H1 (cell line): ENCODE measurements around the gene ASXL1. TPM values are rescaled to one million over a fixed set of nuclear protein-coding genes. Genes with fewer than 3 reads are reported as not detected.

Experiments used
- CTCF ChIA-PET: fragments of 300-600 bp; sonication (Branson Sonifier 250); formaldehyde crosslinking; loops from one replicate; lab custom pipeline; 2021; ENCODE audit not compliant: partially characterized antibody; lab: Charles Lee
- POLR2A ChIA-PET: fragments of 300-600 bp; sonication (Branson Sonifier 250); formaldehyde crosslinking; loops from one replicate; lab custom pipeline; 2021; ENCODE audit warnings: inconsistent platforms; ENCODE audit not compliant: partially characterized antibody; lab: Charles Lee
- DNase-seq, 2 experiments: peaks; one replicate each; pipeline versions ENCODE4 v3.0.0 to v3.0.0-alpha.2; 2010 to 2022; ENCODE audit warnings: low spot score in 2 of 2, low read depth in 1 of 2, mixed read lengths in 1 of 2
- FAIRE-seq: peaks from 2 replicates; lab custom pipeline; 2011; peaks lifted over from hg19 to GRCh38; lab: Jason Lieb, UNC
- H2AFZ ChIP-seq: 2 replicates; pipeline ENCODE4 v1.8.1; 2012; ENCODE audit warnings: low read length, inconsistent platforms
- H2AK5ac ChIP-seq: 2 replicates; pipeline ENCODE4 v1.6.1; 2013; ENCODE audit warnings: low read depth, low read length
- H2BK120ac ChIP-seq: replicated peaks from 2 replicates; pipeline ENCODE3; 2013; ENCODE audit warnings: low read depth, low read length, inconsistent platforms
- H2BK12ac ChIP-seq: 2 replicates; pipeline ENCODE4 v1.6.1; 2013; ENCODE audit warnings: low read depth, low read length
- H2BK15ac ChIP-seq: 2 replicates; pipeline ENCODE4 v1.6.1; 2013; ENCODE audit warnings: low read length
- H2BK20ac ChIP-seq: 2 replicates; pipeline ENCODE4 v1.6.1; 2013; ENCODE audit warnings: low read length
- H2BK5ac ChIP-seq: 2 replicates; pipeline ENCODE4 v1.6.1; 2013; ENCODE audit warnings: low read depth, low read length
- H3K14ac ChIP-seq: 2 replicates; pipeline ENCODE4 v1.6.1; 2013; ENCODE audit warnings: inconsistent platforms; ENCODE audit not compliant: insufficient read length
- H3K18ac ChIP-seq: 2 replicates; pipeline ENCODE4 v1.6.1; 2013; ENCODE audit warnings: low read length; ENCODE audit errors: extremely low read depth
- H3K23ac ChIP-seq: 2 replicates; pipeline ENCODE4 v1.6.1; 2013; ENCODE audit warnings: inconsistent platforms; ENCODE audit not compliant: insufficient read length
- H3K23me2 ChIP-seq: 2 replicates; pipeline ENCODE4 v1.6.1; 2013; ENCODE audit warnings: low read depth, low read length
- H3K27ac ChIP-seq: 2 replicates; pipeline ENCODE4 v1.6.1; 2011; ENCODE audit warnings: low read depth, low read length, inconsistent platforms
- H3K27me3 ChIP-seq, 4 experiments: replicated peaks in 1 of 4; 1 replicate in 1 of 4; 2 replicates in 3 of 4; pipeline versions ENCODE4 v1.6.1 to v1.8.1; 2011 to 2013; ENCODE audit warnings: low read length in 3 of 4, mild to moderate bottlenecking in 3 of 4, inconsistent platforms in 2 of 4, mixed read lengths in 2 of 4, moderate library complexity in 1 of 4; ENCODE audit not compliant: control insufficient read depth in 3 of 4, insufficient read depth in 3 of 4; ENCODE audit errors: extremely low read depth in 1 of 4
- H3K36me3 ChIP-seq, 4 experiments: 2 replicates each; pipeline versions ENCODE4 v1.6.1 to v1.8.1; 2011 to 2013; ENCODE audit warnings: mild to moderate bottlenecking in 4 of 4, low read length in 3 of 4, moderate library complexity in 2 of 4, control low read depth in 1 of 4, inconsistent platforms in 1 of 4; ENCODE audit not compliant: insufficient read depth in 4 of 4, control insufficient read depth in 2 of 4
- H3K4ac ChIP-seq: replicated peaks from 2 replicates; pipeline ENCODE3; 2013; ENCODE audit warnings: low read length, low read depth, mixed read lengths, inconsistent platforms; ENCODE audit not compliant: insufficient read length
- H3K4me1 ChIP-seq, 4 experiments: replicated peaks in 1 of 4; 1 replicate in 1 of 4; 2 replicates in 3 of 4; pipeline versions ENCODE4 v1.6.1 to v1.8.1; 2011 to 2013; ENCODE audit warnings: low read length in 3 of 4, inconsistent platforms in 2 of 4, mixed read lengths in 1 of 4; ENCODE audit not compliant: insufficient read depth in 4 of 4, control insufficient read depth in 3 of 4
- H3K4me2 ChIP-seq, 2 experiments: 2 replicates each; pipeline versions ENCODE4 v1.6.1 to v1.8.1; 2011 to 2013; ENCODE audit warnings: low read depth in 2 of 2, low read length in 2 of 2, control low read depth in 1 of 2, inconsistent platforms in 1 of 2, mild to moderate bottlenecking in 1 of 2; ENCODE audit not compliant: insufficient read depth in 1 of 2
- H3K4me3 ChIP-seq, 4 experiments: fragments of 200-600, 300-600 bp in 1 of 4; sonication (generic), shearing (Covaris generic), sonication (Bioruptor Twin) in 1 of 4; 2 replicates each; pipeline versions ENCODE4 v1.5.1 to v1.8.1; 2011 to 2016; ENCODE audit warnings: low read length in 4 of 4, low read depth in 3 of 4, control low read depth in 2 of 4, inconsistent platforms in 2 of 4, mild to moderate bottlenecking in 2 of 4, mixed read lengths in 1 of 4, moderate library complexity in 1 of 4; ENCODE audit not compliant: insufficient read depth in 2 of 4; ENCODE audit errors: extremely low read depth in 1 of 4
- H3K56ac ChIP-seq: replicated peaks from 2 replicates; pipeline ENCODE3; 2013; ENCODE audit warnings: low read depth, mild to moderate bottlenecking, mixed read lengths, low read length, inconsistent platforms; ENCODE audit not compliant: insufficient read length
- H3K79me1 ChIP-seq: 2 replicates; pipeline ENCODE4 v1.6.1; 2013; ENCODE audit warnings: low read depth, low read length, control low read depth
- H3K79me2 ChIP-seq, 2 experiments: 2 replicates each; pipeline versions ENCODE4 v1.6.1 to v1.8.1; 2012 to 2013; ENCODE audit warnings: low read length in 2 of 2, mild to moderate bottlenecking in 2 of 2, inconsistent platforms in 1 of 2; ENCODE audit not compliant: insufficient read depth in 2 of 2, control insufficient read depth in 1 of 2
- H3K9ac ChIP-seq, 4 experiments: replicated peaks in 1 of 4; 1 replicate in 1 of 4; 2 replicates in 3 of 4; pipeline versions ENCODE4 v1.6.1 to v1.8.1; 2011 to 2013; ENCODE audit warnings: low read depth in 3 of 4, low read length in 3 of 4, control low read depth in 2 of 4, mild to moderate bottlenecking in 2 of 4, moderate library complexity in 2 of 4, inconsistent platforms in 1 of 4; ENCODE audit errors: extremely low read depth in 1 of 4
- H3K9me3 ChIP-seq, 2 experiments: 2 replicates each; pipeline versions ENCODE4 v1.6.1 to v1.8.1; 2012 to 2013; ENCODE audit warnings: mild to moderate bottlenecking in 2 of 2, moderate library complexity in 2 of 2, control low read depth in 1 of 2, inconsistent platforms in 1 of 2, low read depth in 1 of 2, low read length in 1 of 2, mixed read lengths in 1 of 2; ENCODE audit not compliant: insufficient read depth in 2 of 2
- H4K20me1 ChIP-seq, 2 experiments: replicated peaks in 1 of 2; 2 replicates each; pipeline versions ENCODE3 to v1.8.1; 2011 to 2013; ENCODE audit warnings: inconsistent platforms in 2 of 2, low read length in 2 of 2, mild to moderate bottlenecking in 1 of 2; ENCODE audit not compliant: insufficient read depth in 2 of 2, control insufficient read depth in 1 of 2
- H4K5ac ChIP-seq: 2 replicates; pipeline ENCODE4 v1.6.1; 2013; ENCODE audit warnings: low read length, low read depth, mixed read lengths, inconsistent platforms; ENCODE audit not compliant: insufficient read length
- H4K8ac ChIP-seq: 2 replicates; pipeline ENCODE4 v1.8.0; 2013; ENCODE audit warnings: mild to moderate bottlenecking, moderate library complexity, low read length, inconsistent platforms; ENCODE audit not compliant: insufficient read depth; ENCODE audit errors: extremely low read depth
- H4K91ac ChIP-seq: replicated peaks from 2 replicates; pipeline ENCODE3; 2013; ENCODE audit warnings: low read length, mixed read lengths, inconsistent platforms; ENCODE audit not compliant: insufficient read length
- CHD2 ChIP-seq: IDR thresholded peaks from 2 replicates; pipeline ENCODE4 v1.6.1; 2012; ENCODE audit warnings: low read length, improper control_type of control experiment
- HDAC2 ChIP-seq, 2 experiments: fragments of 300-600 bp in 1 of 2; sonication (generic) in 1 of 2; IDR thresholded peaks; 2 replicates each; pipeline ENCODE4 v1.6.1; 2011 to 2012; ENCODE audit warnings: low read depth in 2 of 2, low read length in 2 of 2, mild to moderate bottlenecking in 2 of 2, moderate library complexity in 2 of 2, borderline replicate concordance in 1 of 2, inconsistent platforms in 1 of 2
- TBP ChIP-seq: IDR thresholded peaks from 2 replicates; pipeline ENCODE4 v1.6.1; 2011; ENCODE audit warnings: low read depth, low read length, improper control_type of control experiment
- WGBS, 2 experiments: shearing (Covaris generic) in 1 of 2; methylation state at CpG; one replicate each; pipeline versions ENCODE4 v1.1.6 to v1.1.7; 2013 to 2015; ENCODE audit warnings: low lambda C conversion rate in 2 of 2, mixed read lengths in 2 of 2, inconsistent platforms in 1 of 2, low coverage in 1 of 2, missing lambda C conversion rate in 1 of 2; ENCODE audit not compliant: insufficient replicate concordance in 2 of 2, insufficient coverage in 1 of 2, insufficient read length in 1 of 2; ENCODE audit errors: extremely low coverage in 1 of 2, missing lambda C conversion rate in 1 of 2; 5-methylcytosine and 5-hydroxymethylcytosine counted together
- polyA plus RNA-seq, 7 experiments: library from polyadenylated mRNA; depleted of rRNA in 3 of 7; stranded (reverse) in 5 of 7; unstranded in 2 of 7; fragments of >200 nt in 5 of 7; fragments of 200-250 nt in 2 of 7; gene quantifications; 1 replicate in 5 of 7; 2 replicates in 1 of 7; 4 replicates in 1 of 7; pipeline versions ENCODE4 v1.2.1 to v1.2.3, GENCODE V29; 2011 to 2013; ENCODE audit warnings: missing spikeins in 2 of 7, mixed read lengths in 2 of 7
- total RNA-seq: library from RNA; stranded (reverse); fragmentation: NEBNext Ultra II Directional; extraction: Animal tissue kit (Norgen Biotek cat#: 25700); gene quantifications from 2 replicates; pipeline ENCODE4 v1.2.1, GENCODE V29; 2021
- TF ChIP-seq, protein P1 (sequence below): IDR thresholded peaks from 2 replicates; pipeline ENCODE4 v1.6.1; 2012; ENCODE audit warnings: inconsistent platforms

The ASXL1 gene
- total and polyA plus RNA-seq, 2 of the 8 experiments (the other 6 are each of a cell fraction or from before 2014, with no cell fraction given), result 10.6 to 26.5 TPM

DNA sequence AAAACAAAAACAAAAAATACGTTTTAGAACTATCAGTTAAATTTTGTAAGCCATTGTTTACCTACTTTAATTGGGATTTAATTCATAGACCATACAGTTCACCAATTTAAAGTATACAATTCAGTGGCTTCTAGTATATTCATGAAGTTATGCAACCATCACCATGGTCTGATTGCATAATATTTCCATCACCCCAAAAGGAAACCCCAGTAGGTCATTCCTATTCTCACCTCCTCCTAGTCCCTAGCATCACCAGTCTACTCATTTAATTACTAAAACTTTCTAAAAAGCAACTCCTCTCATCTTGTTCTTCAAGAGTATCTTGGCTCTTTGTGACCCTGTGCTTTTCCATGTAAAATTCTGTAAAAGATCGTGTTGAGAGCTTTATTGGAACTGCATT lies 60.2 kb downstream of the ASXL1 start:
- no peak for FAIRE-seq
- H2AFZ ChIP-seq, result no peak overlapping the region
- ChIA-PET POLR2A (no interaction called here), CTCF (interaction anchor here (0.7 kb wide), 1 partner anchor 82 kb away, joined by 3 read pairs; no protein-coding TSS in a partner anchor)
- H3K18ac ChIP-seq, result no peak overlapping the region
- H4K20me1 ChIP-seq, result peaks cover 0 to 2% of the 10 kb centered on the region in 2 experiments
- H2BK5ac ChIP-seq, result no peak overlapping the region
- no peak overlapping the region for H3K4me3 ChIP-seq
- no peak overlapping the region for H2BK120ac ChIP-seq
- H3K79me2 ChIP-seq, result no peaks in the 10 kb centered on the region
- no peaks in the 10 kb centered on the region for H3K36me3 ChIP-seq
- no peaks in the 10 kb centered on the region for H3K23me2 ChIP-seq
- H3K14ac ChIP-seq, result no peak overlapping the region
- no peak overlapping the region for H2AK5ac ChIP-seq
- no peaks in the 10 kb centered on the region; a peak in 1 of 7 replicates for H3K4me1 ChIP-seq
- H3K9ac ChIP-seq, result no peak overlapping the region
- no peak for DNase-seq
- H3K56ac ChIP-seq, result no peak overlapping the region
- 93% methylated on average over 2 of the region's 2 CpGs; no CpG with 5 or more reads in 1 of the 2 experiments for WGBS, 2 experiments
- no peaks in the 10 kb centered on the region for H3K27me3 ChIP-seq
- H2BK12ac ChIP-seq, result no peak overlapping the region
- no peak overlapping the region for H4K91ac ChIP-seq
- no peak overlapping the region for H4K8ac ChIP-seq
- H2BK20ac ChIP-seq, result no peak overlapping the region
- H2BK15ac ChIP-seq, result no peak overlapping the region
- H3K4ac ChIP-seq, result no peak overlapping the region
- no peak overlapping the region for H3K27ac ChIP-seq
- H4K5ac ChIP-seq, result no peak overlapping the region
- no peaks in the 10 kb centered on the region for H3K9me3 ChIP-seq
- H3K4me2 ChIP-seq, result no peak overlapping the region
- H3K23ac ChIP-seq, result no peak overlapping the region
- H3K79me1 ChIP-seq, result no peaks in the 10 kb centered on the region
- TF ChIP-seq CHD2, result no peak
- no peak for TF ChIP-seq HDAC2 (IDR thresholded peaks at IDR 0.05; ENCODE audit: borderline replicate concordance in 1 of 2, low read depth in 2 of 2, low read length in 2 of 2)
- TF ChIP-seq, protein P1, sequence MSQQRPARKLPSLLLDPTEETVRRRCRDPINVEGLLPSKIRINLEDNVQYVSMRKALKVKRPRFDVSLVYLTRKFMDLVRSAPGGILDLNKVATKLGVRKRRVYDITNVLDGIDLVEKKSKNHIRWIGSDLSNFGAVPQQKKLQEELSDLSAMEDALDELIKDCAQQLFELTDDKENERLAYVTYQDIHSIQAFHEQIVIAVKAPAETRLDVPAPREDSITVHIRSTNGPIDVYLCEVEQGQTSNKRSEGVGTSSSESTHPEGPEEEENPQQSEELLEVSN, result no peak
- no peak for TF ChIP-seq TBP
